ENCODE data around the gene CXCL5.

GRCh38 chr4:74012130-74012529, 13.7 kb upstream of the CXCL5 start:
- no peak for TF ChIP-seq CTCF (IDR thresholded peaks at IDR 0.05)
- no peak for TF ChIP-seq POLR2AphosphoS5 (IDR thresholded peaks at IDR 0.05; ENCODE audit: insufficient read depth in 1 of 2, low read depth in 1 of 2)
